CD4-positive, alpha-beta T cell treated with Interleukin-10 for 1 hour (primary cell): ENCODE measurements around the gene PLEKHS1.
"Not testable (repeated sequence)": the region's sequence is repeated elsewhere in the genome, so short reads cannot be mapped to it uniquely, and the experiment has no call there.

Experiments used
- DNase-seq: peaks from one replicate; pipeline ENCODE4 v3.0.0-alpha.2; 2020

Gene PLEKHS1

GRCh38 chr10:113742466-113742865 is 9.0 kb upstream of the PLEKHS1 start:
- no peak for DNase-seq

GRCh38 chr10:113743594-113743993 is 7.9 kb upstream of the PLEKHS1 start:
- no peak for DNase-seq

GRCh38 chr10:113745374-113745773 is 6.1 kb upstream of the PLEKHS1 start:
- DNase-seq, result no peak

GRCh38 chr10:113746217-113746957 is 5.1 kb upstream of the PLEKHS1 start:
- no peak for DNase-seq

- DNase-seq, result no peak
These were observed 1.1 kb downstream of the PLEKHS1 start for GRCh38 chr10:113752553-113752952.

GRCh38 chr10:113753020-113753692 is 1.7 kb downstream of the PLEKHS1 start:
- no peak for DNase-seq

- DNase-seq, result no peak
These were observed 2.6 kb downstream of the PLEKHS1 start for GRCh38 chr10:113754125-113754524.

GRCh38 chr10:113754768-113755167 is 3.3 kb downstream of the PLEKHS1 start:
- no peak for DNase-seq

GRCh38 chr10:113756940-113757543 is 5.6 kb downstream of the PLEKHS1 start:
- no peak for DNase-seq

GRCh38 chr10:113762083-113762482 is 10.6 kb downstream of the PLEKHS1 start:
- no peak for DNase-seq

- DNase-seq, result no peak
These were observed 13.1 kb downstream of the PLEKHS1 start for GRCh38 chr10:113764582-113764981.

GRCh38 chr10:113765910-113766309 is 14.4 kb downstream of the PLEKHS1 start:
- no peak for DNase-seq

- no peak for DNase-seq
These were observed 15.7 kb downstream of the PLEKHS1 start for GRCh38 chr10:113767222-113767621.

GRCh38 chr10:113770346-113770745 is 18.9 kb downstream of the PLEKHS1 start:
- DNase-seq, result no peak

- not testable (repeated sequence) for DNase-seq
These were observed 19.6 kb downstream of the PLEKHS1 start for GRCh38 chr10:113771131-113771530.

GRCh38 chr10:113775686-113776294 is 24.3 kb downstream of the PLEKHS1 start:
- no peak for DNase-seq

- no peak for DNase-seq
These were observed 25.1 kb downstream of the PLEKHS1 start for GRCh38 chr10:113776553-113776952.

GRCh38 chr10:113780681-113781250 is 29.3 kb downstream of the PLEKHS1 start:
- DNase-seq, result no peak

- DNase-seq, result no peak
These were observed 30.9 kb downstream of the PLEKHS1 start for GRCh38 chr10:113782367-113782766.

GRCh38 chr10:113782986-113783704 is 31.7 kb downstream of the PLEKHS1 start:
- no peak for DNase-seq

GRCh38 chr10:113788604-113789083 is 37.2 kb downstream of the PLEKHS1 start:
- no peak for DNase-seq

- no peak for DNase-seq
These were observed 40.2 kb downstream of the PLEKHS1 start for GRCh38 chr10:113791691-113792090.
